ENCODE data around the gene RBBP5.

DNA sequence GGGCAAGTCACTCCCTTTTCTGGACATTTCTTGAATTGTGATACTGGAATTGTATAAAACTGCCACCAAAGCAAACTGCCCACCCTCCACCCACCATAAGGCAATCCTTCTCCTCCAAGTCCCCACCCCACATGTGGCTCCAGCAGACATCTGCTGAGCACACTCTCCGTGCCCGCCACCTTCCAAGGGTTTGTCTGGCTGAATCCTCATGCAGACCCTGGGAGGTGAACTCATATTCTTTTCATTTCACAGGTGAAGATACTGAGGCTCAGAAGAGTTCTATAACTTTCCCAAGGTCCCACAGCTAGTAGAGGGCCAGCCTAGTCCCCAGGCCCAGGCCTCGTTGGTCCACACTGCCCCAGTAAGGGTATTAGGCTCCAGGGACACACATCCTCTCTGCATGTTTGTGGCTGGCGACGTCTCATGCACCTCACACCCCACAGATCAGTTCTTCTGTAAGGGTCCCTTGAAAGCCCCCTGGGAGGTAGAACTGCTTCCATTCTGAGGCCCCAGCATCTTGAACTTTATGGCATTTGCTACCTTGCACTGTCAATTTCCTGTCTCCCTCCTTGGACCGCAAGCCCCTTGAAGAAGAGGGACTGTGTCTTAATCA, 64.7 kb downstream of the RBBP5 start:
- TF ChIP-seq, protein P1, sequence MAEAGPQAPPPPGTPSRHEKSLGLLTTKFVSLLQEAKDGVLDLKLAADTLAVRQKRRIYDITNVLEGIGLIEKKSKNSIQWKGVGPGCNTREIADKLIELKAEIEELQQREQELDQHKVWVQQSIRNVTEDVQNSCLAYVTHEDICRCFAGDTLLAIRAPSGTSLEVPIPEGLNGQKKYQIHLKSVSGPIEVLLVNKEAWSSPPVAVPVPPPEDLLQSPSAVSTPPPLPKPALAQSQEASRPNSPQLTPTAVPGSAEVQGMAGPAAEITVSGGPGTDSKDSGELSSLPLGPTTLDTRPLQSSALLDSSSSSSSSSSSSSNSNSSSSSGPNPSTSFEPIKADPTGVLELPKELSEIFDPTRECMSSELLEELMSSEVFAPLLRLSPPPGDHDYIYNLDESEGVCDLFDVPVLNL (CRISPR knock-in tag; IDR thresholded peaks at IDR 0.05; ENCODE audit: borderline replicate concordance, low read depth), result no peak
- TF ChIP-seq, protein P2, sequence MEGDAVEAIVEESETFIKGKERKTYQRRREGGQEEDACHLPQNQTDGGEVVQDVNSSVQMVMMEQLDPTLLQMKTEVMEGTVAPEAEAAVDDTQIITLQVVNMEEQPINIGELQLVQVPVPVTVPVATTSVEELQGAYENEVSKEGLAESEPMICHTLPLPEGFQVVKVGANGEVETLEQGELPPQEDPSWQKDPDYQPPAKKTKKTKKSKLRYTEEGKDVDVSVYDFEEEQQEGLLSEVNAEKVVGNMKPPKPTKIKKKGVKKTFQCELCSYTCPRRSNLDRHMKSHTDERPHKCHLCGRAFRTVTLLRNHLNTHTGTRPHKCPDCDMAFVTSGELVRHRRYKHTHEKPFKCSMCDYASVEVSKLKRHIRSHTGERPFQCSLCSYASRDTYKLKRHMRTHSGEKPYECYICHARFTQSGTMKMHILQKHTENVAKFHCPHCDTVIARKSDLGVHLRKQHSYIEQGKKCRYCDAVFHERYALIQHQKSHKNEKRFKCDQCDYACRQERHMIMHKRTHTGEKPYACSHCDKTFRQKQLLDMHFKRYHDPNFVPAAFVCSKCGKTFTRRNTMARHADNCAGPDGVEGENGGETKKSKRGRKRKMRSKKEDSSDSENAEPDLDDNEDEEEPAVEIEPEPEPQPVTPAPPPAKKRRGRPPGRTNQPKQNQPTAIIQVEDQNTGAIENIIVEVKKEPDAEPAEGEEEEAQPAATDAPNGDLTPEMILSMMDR (IDR thresholded peaks at IDR 0.05), result no peak
- no peak for TF ChIP-seq FOXJ3 (CRISPR knock-in tag; IDR thresholded peaks at IDR 0.05; ENCODE audit: borderline replicate concordance)
